Ectodermal cell (in vitro differentiated cells): ENCODE data around the gene ASPHD2.
"Not testable (repeated sequence)": the region's sequence is repeated elsewhere in the genome, so short reads cannot be mapped to it uniquely, and the experiment has no call there.

Experiments used
- H3K27ac ChIP-seq: 2 replicates; pipeline ENCODE4 v1.7.0; 2013; ENCODE audit warnings: mild to moderate bottlenecking, low read depth, low read length; ENCODE audit not compliant: insufficient read depth, poor library complexity, severe bottlenecking
- H3K27me3 ChIP-seq: 2 replicates; pipeline ENCODE4 v1.7.0; 2013; ENCODE audit warnings: mild to moderate bottlenecking, low read length; ENCODE audit not compliant: insufficient read depth, control insufficient read depth, poor library complexity, severe bottlenecking
- H3K36me3 ChIP-seq: one replicate; pipeline ENCODE4 v1.7.0; 2013; ENCODE audit warnings: low read length; ENCODE audit not compliant: control insufficient read depth, insufficient read depth
- H3K4me1 ChIP-seq: one replicate; pipeline ENCODE4 v1.7.0; 2013; ENCODE audit warnings: low read length; ENCODE audit not compliant: control insufficient read depth, insufficient read depth
- H3K4me3 ChIP-seq: 2 replicates; pipeline ENCODE4 v1.7.0; 2013; ENCODE audit warnings: low read depth, low read length, control low read depth; ENCODE audit not compliant: insufficient read depth
- H3K9me3 ChIP-seq: 2 replicates; pipeline ENCODE4 v1.7.0; 2013; ENCODE audit warnings: mild to moderate bottlenecking, low read length, moderate library complexity; ENCODE audit not compliant: control insufficient read depth
- WGBS, 2 experiments: methylation state at CpG; one replicate each; pipeline ENCODE4 v1.1.7; 2013; ENCODE audit warnings: missing lambda C conversion rate in 2 of 2; 5-methylcytosine and 5-hydroxymethylcytosine counted together

The ASPHD2 gene

GRCh38 chr22:26433805-26434204 is 4.7 kb downstream of the ASPHD2 start:
- WGBS, 2 experiments, result 95 to 96% methylated on average over 25 of the region's 25 CpGs
- Histone ChIP-seq H3K9me3 (no peaks in the 10 kb centered on the region), H3K4me3 (no peak overlapping the region)

GRCh38 chr22:26435327-26436093 is 6.5 kb downstream of the ASPHD2 start:
- Histone ChIP-seq H3K4me1 (peaks cover 18% of the 10 kb centered on the region), H3K27me3 (peaks cover under 1% of the 10 kb centered on the region), H3K9me3 (no peaks in the 10 kb centered on the region), H3K4me3 (no peak overlapping the region), H3K27ac (no peak overlapping the region), H3K36me3 (peaks cover 9% of the 10 kb centered on the region)
- WGBS, 2 experiments, result 94 to 95% methylated on average over 11 of the region's 11 CpGs

More at GRCh38 chr22:26433805-26434204, 4.7 kb downstream of the ASPHD2 start:
- Histone ChIP-seq H3K4me1 (peaks cover 22% of the 10 kb centered on the region), H3K27me3 (peaks cover 11% of the 10 kb centered on the region), H3K36me3 (peaks cover 9% of the 10 kb centered on the region), H3K27ac (no peak overlapping the region)

GRCh38 chr22:26436903-26437515 is 7.9 kb downstream of the ASPHD2 start:
- H3K9me3 ChIP-seq, result no peaks in the 10 kb centered on the region
- 90 to 91% methylated on average over 11 of the region's 11 CpGs for WGBS, 2 experiments
- H3K4me3 ChIP-seq, result no peak overlapping the region
- H3K36me3 ChIP-seq, result peaks cover 9% of the 10 kb centered on the region
- no peaks in the 10 kb centered on the region for H3K27me3 ChIP-seq
- H3K27ac ChIP-seq, result no peak overlapping the region
- peaks cover 7% of the 10 kb centered on the region for H3K4me1 ChIP-seq

DNA sequence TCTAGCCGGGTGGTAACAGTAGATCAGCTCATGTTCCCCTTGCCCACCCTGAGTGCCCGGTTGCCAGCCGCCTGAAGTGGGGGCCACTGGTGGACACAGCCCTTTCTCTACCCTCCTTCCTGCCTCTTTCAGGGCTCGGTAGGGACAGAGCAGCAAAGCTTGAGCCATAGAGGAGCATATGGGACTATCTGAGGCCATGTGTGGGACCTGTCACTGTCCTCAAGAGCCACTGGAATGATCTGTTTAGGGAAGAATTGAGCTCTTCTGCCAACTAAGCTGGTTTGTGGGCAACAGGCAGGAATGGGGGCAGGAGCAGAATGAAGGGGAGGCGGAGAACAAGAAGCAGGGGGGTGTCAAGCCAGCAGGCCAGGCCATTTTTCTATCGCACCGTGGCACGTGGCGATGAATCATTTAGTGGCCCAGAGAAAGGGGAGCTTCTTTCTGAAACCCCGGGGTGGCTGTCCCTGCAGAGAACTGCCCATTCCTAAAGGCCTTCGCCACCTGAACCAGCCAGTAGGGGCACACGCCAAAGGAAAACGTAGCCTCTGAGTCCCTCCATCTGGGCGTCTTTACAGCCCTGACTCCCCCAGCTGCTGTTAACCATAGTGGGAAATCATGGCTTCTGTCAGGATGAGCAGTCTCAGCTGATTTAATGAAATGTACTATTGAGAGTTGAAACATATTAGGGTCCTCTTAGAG is 8.8 kb downstream of the ASPHD2 start:
- no peak overlapping the region for H3K4me3 ChIP-seq
- no peak overlapping the region for H3K27ac ChIP-seq
- H3K4me1 ChIP-seq, result no peaks in the 10 kb centered on the region
- WGBS, 2 experiments, result 80 to 83% methylated on average over 14 of the region's 14 CpGs
- H3K27me3 ChIP-seq, result no peaks in the 10 kb centered on the region
- H3K9me3 ChIP-seq, result no peaks in the 10 kb centered on the region
- H3K36me3 ChIP-seq, result peaks cover 9% of the 10 kb centered on the region

DNA sequence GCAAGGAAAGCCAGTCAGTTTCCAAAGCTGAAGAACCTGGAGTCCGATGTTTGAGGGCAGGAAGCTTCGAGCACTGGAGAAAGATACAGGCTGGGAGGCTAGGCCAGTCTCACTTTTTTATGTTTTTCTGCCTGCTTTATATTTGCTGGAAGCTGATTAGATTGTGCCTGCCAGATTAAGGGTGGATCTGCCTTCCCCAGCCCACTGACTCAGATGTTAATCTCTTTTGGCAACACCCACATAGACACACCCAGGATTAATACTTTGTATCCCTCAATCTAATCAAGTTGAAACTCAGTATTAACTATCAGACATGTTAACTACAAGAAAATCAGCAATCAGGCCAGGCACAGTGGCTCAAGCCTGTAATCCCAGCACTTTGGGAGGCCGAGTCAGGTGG is 9.7 kb downstream of the ASPHD2 start:
- H3K27me3 ChIP-seq, H3K27ac ChIP-seq, H3K36me3 ChIP-seq, H3K4me3 ChIP-seq, H3K9me3 ChIP-seq, H3K4me1 ChIP-seq: not testable (repeated sequence)
- WGBS, 2 experiments, result 94 to 98% methylated on average over 3 of the region's 3 CpGs

- Histone ChIP-seq H3K36me3 (no peaks in the 10 kb centered on the region), H3K27ac (no peak overlapping the region), H3K4me1 (no peaks in the 10 kb centered on the region), H3K27me3 (no peaks in the 10 kb centered on the region), H3K9me3 (no peaks in the 10 kb centered on the region), H3K4me3 (no peak overlapping the region)
- 95 to 98% methylated on average over 3 of the region's 3 CpGs for WGBS, 2 experiments
Measured at GRCh38 chr22:26439559-26439958, 10.5 kb downstream of the ASPHD2 start.

DNA sequence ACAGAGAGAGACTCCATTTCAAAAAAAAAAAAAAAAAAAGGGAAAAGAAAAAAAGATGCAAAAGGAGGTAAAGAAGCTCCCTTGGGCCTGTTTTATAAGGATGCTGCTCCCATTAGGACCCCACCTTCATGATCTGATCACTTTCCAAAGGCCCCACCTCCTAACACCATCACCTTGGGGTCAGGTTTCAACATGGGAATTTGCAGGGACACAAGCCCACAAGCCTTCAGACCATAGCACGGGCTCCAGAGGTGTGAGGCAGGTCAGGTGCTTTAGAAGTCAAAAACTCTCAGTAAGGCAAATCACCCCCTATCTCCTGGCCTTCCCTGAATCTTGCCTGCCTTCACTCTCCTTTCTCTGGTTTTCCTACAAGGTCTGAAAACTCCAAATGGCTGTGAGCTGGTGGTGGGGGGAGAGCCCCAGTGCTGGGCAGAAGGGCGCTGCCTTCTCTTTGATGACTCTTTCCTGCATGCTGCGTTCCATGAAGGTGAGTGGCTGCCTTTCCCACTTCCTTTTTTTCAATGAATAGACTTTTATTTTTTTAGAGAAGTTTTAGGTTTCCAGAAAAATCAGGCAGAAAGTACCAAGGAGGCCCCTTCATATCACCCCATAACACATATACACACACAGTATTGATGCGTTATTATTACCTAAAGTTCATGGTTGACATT is 13.2 kb downstream of the ASPHD2 start:
- Histone ChIP-seq H3K27me3 (no peaks in the 10 kb centered on the region), H3K4me3 (no peak overlapping the region), H3K9me3 (no peaks in the 10 kb centered on the region), H3K36me3 (no peaks in the 10 kb centered on the region), H3K4me1 (no peaks in the 10 kb centered on the region), H3K27ac (no peak overlapping the region)
- WGBS, 2 experiments, result 88 to 89% methylated on average over 3 to 4 of the region's 4 CpGs

- WGBS, 2 experiments, result 95 to 96% methylated on average over 16 of the region's 16 CpGs
- Histone ChIP-seq H3K4me1 (no peaks in the 10 kb centered on the region), H3K27me3 (no peaks in the 10 kb centered on the region), H3K9me3 (no peaks in the 10 kb centered on the region), H3K27ac (no peak overlapping the region), H3K36me3 (no peaks in the 10 kb centered on the region), H3K4me3 (no peak overlapping the region)
Measured at GRCh38 chr22:26443901-26444690, 15.0 kb downstream of the ASPHD2 start.

- no peaks in the 10 kb centered on the region for H3K9me3 ChIP-seq
- no peaks in the 10 kb centered on the region for H3K27me3 ChIP-seq
- H3K27ac ChIP-seq, result no peak overlapping the region
- WGBS, 2 experiments, result 94 to 96% methylated on average over 8 of the region's 8 CpGs
- no peaks in the 10 kb centered on the region for H3K4me1 ChIP-seq
- H3K36me3 ChIP-seq, result no peaks in the 10 kb centered on the region
- H3K4me3 ChIP-seq, result no peak overlapping the region
Measured at GRCh38 chr22:26444777-26445176, 15.7 kb downstream of the ASPHD2 start.
